GM23248 (cell line): ENCODE data around the gene KRT13.

Experiments
- EZH2 ChIP-seq: fragments of 200-600 bp; sonication (generic); IDR thresholded peaks from 2 replicates; pipeline ENCODE4 v1.6.1; 2018; ENCODE audit warnings: antibody characterized with exemption, mild to moderate bottlenecking; ENCODE audit not compliant: insufficient read depth, poor library complexity, severe bottlenecking
- EZH2phosphoT487 ChIP-seq: fragments of 200-600 bp; sonication (generic); IDR thresholded peaks from 2 replicates; pipeline ENCODE4 v1.6.1; 2018; ENCODE audit warnings: antibody characterized with exemption, moderate library complexity, mild to moderate bottlenecking, low read depth; ENCODE audit not compliant: insufficient read depth

GRCh38 chr17:41452281-41452680, 53.1 kb downstream of the KRT13 start:
- TF ChIP-seq EZH2phosphoT487 (no peak), EZH2 (no peak)
